Mesothelial cell of epicardium (in vitro differentiated cells): ENCODE data around the gene THUMPD3. TPM values are rescaled to one million over a fixed set of nuclear protein-coding genes. Genes with fewer than 3 reads are reported as not detected.

Experiments
- DNase-seq, 2 experiments: peaks; one replicate each; pipeline ENCODE4 v3.0.0; 2021; ENCODE audit warnings: low spot score in 2 of 2; ENCODE audit not compliant: unreplicated experiment in 2 of 2
- H3K27ac Mint-ChIP-seq: 2 replicates; pipeline ENCODE4 v1.8.0; 2021; ENCODE audit warnings: mixed read lengths
- H3K27me3 Mint-ChIP-seq: 2 replicates; pipeline ENCODE4 v1.8.0; 2021; ENCODE audit warnings: low read depth, mixed read lengths
- H3K36me3 Mint-ChIP-seq: 2 replicates; pipeline ENCODE4 v1.8.0; 2021; ENCODE audit warnings: mixed read lengths
- H3K4me1 Mint-ChIP-seq: 2 replicates; pipeline ENCODE4 v1.8.0; 2021; ENCODE audit warnings: mixed read lengths
- H3K4me3 Mint-ChIP-seq: 2 replicates; pipeline ENCODE4 v1.8.0; 2021; ENCODE audit warnings: mild to moderate bottlenecking, moderate library complexity, mixed read lengths
- H3K9me3 Mint-ChIP-seq: 2 replicates; pipeline ENCODE4 v1.8.0; 2021; ENCODE audit warnings: mixed read lengths
- total RNA-seq: library from RNA; stranded (reverse); gene quantifications from 3 replicates; pipeline ENCODE4 v1.2.1, GENCODE V29; 2021
- TF ChIP-seq, protein P1 (sequence below): fragments of 200-600 bp; sonication (generic); IDR thresholded peaks from one replicate; pipeline ENCODE4 v1.5.0; 2021; ENCODE audit warnings: antibody characterized with exemption; ENCODE audit not compliant: unreplicated experiment

The THUMPD3 gene
- total RNA-seq, 1 donor from 2014 or later: 62.1 TPM

DNA sequence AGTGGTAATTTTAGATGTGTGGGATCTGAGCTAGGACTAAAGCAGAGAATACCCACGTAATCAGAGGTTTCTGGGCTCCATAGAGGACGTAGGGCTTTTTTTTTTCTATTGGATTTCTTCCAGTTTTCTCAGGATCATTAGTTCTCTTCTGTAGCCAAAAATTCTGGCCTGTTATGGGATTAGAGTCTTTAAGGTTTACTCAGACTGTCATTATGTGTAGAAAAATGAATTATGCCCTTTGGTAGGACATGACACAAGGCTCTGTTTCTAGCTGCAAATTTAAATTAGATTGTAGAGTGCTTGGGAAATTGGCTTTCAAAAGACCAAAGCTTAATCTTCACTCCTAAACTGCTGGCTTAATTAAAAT lies 36.5 kb downstream of the THUMPD3 start:
- peaks cover 65% of the 10 kb centered on the region for H3K4me1 Mint-ChIP-seq
- peak overlapping the region; percentile 98 for H3K4me3 Mint-ChIP-seq
- peak overlapping the region; percentile 100 for H3K27ac Mint-ChIP-seq
- TF ChIP-seq, protein P1, sequence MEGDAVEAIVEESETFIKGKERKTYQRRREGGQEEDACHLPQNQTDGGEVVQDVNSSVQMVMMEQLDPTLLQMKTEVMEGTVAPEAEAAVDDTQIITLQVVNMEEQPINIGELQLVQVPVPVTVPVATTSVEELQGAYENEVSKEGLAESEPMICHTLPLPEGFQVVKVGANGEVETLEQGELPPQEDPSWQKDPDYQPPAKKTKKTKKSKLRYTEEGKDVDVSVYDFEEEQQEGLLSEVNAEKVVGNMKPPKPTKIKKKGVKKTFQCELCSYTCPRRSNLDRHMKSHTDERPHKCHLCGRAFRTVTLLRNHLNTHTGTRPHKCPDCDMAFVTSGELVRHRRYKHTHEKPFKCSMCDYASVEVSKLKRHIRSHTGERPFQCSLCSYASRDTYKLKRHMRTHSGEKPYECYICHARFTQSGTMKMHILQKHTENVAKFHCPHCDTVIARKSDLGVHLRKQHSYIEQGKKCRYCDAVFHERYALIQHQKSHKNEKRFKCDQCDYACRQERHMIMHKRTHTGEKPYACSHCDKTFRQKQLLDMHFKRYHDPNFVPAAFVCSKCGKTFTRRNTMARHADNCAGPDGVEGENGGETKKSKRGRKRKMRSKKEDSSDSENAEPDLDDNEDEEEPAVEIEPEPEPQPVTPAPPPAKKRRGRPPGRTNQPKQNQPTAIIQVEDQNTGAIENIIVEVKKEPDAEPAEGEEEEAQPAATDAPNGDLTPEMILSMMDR: no peak
- peaks cover 3% of the 10 kb centered on the region for H3K36me3 Mint-ChIP-seq
- no peak for DNase-seq
- H3K9me3 Mint-ChIP-seq: no peaks in the 10 kb centered on the region
- H3K27me3 Mint-ChIP-seq: no peaks in the 10 kb centered on the region

DNA sequence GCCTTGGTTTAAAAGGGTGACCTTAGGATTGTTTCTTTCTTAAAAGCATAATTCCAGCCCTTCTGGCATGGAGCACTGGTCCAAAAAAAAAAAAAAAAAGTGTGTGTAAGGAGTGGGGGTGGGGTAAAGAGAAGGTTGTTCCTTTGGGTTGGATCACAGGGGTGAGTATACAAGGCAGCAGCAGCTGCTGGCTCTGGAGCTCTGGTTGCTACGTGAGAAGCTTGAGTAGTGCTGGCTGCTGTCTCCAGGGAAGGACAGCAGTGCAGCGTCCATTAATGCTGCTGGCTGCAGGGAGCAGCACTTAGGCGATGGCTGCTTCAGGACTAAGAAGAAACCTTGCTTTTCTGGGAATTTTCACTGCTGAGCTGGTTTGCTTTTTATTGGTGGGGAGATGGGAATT lies 36.9 kb downstream of the THUMPD3 start:
- Mint-ChIP-seq H3K9me3 (no peaks in the 10 kb centered on the region), H3K27me3 (no peaks in the 10 kb centered on the region), H3K36me3 (no peaks in the 10 kb centered on the region), H3K27ac (peak overlapping the region; percentile 100), H3K4me3 (peak overlapping the region; percentile 98), H3K4me1 (peaks cover 64% of the 10 kb centered on the region)
- peak; percentile 25 to 54 for DNase-seq
- TF ChIP-seq, protein P1: no peak

DNA sequence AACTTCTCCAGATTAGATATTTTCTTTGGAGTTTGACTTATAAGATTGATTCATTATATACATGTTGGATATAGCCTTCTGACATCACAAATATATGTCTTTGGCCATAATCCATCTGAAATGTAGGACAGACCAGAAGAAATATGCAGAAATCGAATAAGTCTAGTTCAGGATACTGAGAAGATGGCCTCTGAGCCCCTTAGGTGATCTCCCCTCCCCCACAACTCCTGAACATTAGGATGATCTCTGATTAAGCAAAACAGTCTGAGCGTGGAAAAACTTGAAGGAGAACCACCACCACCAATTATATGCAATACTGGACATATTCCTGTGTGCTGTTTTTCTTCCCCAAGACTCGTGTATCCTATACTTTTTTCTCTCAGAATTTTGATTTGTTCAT lies 37.8 kb downstream of the THUMPD3 start:
- TF ChIP-seq, protein P1: no peak
- Mint-ChIP-seq H3K36me3 (no peaks in the 10 kb centered on the region), H3K27me3 (no peaks in the 10 kb centered on the region), H3K27ac (peak overlapping the region; percentile 86), H3K4me1 (peaks cover 61% of the 10 kb centered on the region), H3K9me3 (no peaks in the 10 kb centered on the region), H3K4me3 (peak overlapping the region; percentile 49)
- no peak for DNase-seq

DNA sequence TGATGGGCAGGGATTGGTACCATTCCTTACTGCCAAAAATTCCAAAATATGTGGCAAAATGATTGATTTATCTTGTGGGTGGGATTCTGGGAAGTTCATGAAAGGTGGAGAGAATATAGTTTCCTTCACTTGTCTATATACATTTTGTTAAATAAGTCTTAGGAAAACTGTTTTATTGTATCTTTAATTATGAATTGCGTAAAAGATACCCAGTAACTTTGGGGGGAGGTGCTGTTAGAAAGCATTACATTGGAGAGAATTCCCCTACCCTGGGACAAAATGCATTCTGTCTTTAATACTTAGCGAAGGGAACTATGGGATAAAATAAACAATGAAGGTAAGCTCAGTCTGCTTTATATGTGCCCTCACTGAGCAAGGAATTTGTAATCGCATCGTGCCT lies 39.1 kb downstream of the THUMPD3 start:
- H3K4me1 Mint-ChIP-seq: peaks cover 60% of the 10 kb centered on the region

DNA sequence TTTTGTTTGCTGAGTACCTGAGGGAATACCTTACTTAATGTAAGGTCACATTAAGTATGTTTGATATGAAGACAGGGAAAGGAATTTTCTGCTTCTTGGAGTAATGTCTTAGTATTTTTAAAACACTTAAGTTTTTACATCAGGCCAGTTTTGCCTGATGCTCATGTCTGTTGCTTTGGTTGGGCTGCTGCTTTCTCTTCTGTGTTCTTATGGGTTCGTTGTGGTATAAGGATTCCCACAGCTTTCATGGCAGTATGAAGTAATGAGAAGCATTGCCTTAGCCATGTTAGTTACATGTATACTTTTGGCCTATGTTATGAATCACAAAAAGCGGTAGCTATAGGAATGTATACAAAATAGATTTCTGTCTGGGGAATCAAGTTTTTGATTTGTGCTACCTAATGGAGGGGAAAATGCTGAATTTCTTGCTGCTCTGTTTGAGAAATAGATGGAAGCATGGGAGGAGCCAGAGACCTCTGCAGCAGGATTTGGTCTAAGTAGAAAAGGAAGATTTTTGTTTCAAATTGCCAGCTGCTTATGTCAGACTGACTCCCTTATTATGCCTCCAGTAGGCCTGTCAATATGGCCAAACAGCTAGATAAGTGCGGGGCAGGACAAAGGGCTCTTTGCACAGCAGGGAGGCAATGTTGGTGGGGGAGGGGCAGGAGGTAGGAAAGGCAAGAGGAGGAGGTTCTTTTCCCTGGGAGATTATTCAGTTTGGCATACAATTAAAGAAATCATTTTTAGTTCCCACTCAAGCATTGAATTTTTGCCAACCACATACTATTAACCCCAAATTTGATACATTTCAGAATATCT lies 39.8 kb downstream of the THUMPD3 start:
- H3K36me3 Mint-ChIP-seq: no peaks in the 10 kb centered on the region
- TF ChIP-seq, protein P1: no peak
- peak overlapping the region; percentile 41 for H3K4me3 Mint-ChIP-seq
- H3K27me3 Mint-ChIP-seq: no peaks in the 10 kb centered on the region
- H3K4me1 Mint-ChIP-seq: peaks cover 60% of the 10 kb centered on the region
- DNase-seq: no peak
- H3K9me3 Mint-ChIP-seq: no peaks in the 10 kb centered on the region
- peak overlapping the region; percentile 75 for H3K27ac Mint-ChIP-seq

More for the DNA sequence above, 39.1 kb downstream of the THUMPD3 start:
- H3K27ac Mint-ChIP-seq: peak overlapping the region; percentile 75
- no peaks in the 10 kb centered on the region for H3K9me3 Mint-ChIP-seq
- H3K36me3 Mint-ChIP-seq: no peaks in the 10 kb centered on the region
- H3K27me3 Mint-ChIP-seq: no peaks in the 10 kb centered on the region
- no peak for DNase-seq
- peak overlapping the region; percentile 16 for H3K4me3 Mint-ChIP-seq
- TF ChIP-seq, protein P1: no peak
